Omental fat pad (tissue), 4 donors: ENCODE measurements around the gene CACNA2D3. TPM values are rescaled to one million over a fixed set of nuclear protein-coding genes. Genes with fewer than 3 reads are reported as not detected.

Source experiments
- ATAC-seq: fragments of 150-250 bp; one replicate; pipeline ENCODE4 v1.9.1; 2016; ENCODE audit warnings: mild to moderate bottlenecking, moderate library complexity; ENCODE audit not compliant: low FRiP score
- DNase-seq: peaks from one replicate; pipeline ENCODE4 v3.0.0-alpha.2; 2019; ENCODE audit warnings: low spot score
- CTCF ChIP-seq, 3 donors: fragments of 450-650 bp; IDR thresholded peaks; one replicate each; pipeline ENCODE4 v1.5.1; 2016 to 2017; ENCODE audit warnings: antibody characterized with exemption in 3 of 3, mild to moderate bottlenecking in 3 of 3, moderate library complexity in 2 of 3
- total RNA-seq, 4 donors: library from RNA; depleted of rRNA; stranded (reverse); fragments of >200 nt; gene quantifications; one replicate each; pipeline ENCODE4 v1.1.0, GENCODE V29; 2016

Gene CACNA2D3
- total RNA-seq, 4 donors from 2014 or later: 2.6 to 6.1 (median 4.5) TPM

GRCh38 chr3:54427501-54427900 is 305.1 kb downstream of the CACNA2D3 start:
- DNase-seq (no peak), ATAC-seq (no peak)
- TF ChIP-seq CTCF (IDR thresholded peaks at IDR 0.05): no peak

GRCh38 chr3:54427941-54428871 is 305.9 kb downstream of the CACNA2D3 start:
- peak in 1 of 3 donors; percentile 13 for TF ChIP-seq CTCF (IDR thresholded peaks at IDR 0.05)
- DNase-seq: no peak
- no peak for ATAC-seq

DNA sequence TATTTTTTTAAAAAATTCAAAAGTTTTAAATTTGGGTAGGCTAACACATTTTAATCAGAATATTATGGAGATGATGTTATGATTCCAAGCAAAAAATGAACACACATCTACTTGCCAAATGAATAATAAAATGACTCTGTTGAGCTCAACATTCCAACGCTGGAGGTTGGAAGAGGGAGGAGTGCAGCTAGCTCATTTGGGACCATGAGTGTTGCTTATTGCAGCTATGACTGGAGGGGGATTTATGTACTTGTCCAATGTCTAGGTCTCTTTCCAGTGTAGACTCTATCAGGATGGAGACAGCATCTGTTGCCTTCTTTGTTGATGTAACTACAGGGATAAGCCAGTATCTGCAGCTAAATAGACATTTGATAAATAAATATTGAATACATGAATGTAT is 310.6 kb downstream of the CACNA2D3 start:
- ATAC-seq: no peak
- no peak for DNase-seq
- TF ChIP-seq CTCF (IDR thresholded peaks at IDR 0.05): no peak

DNA sequence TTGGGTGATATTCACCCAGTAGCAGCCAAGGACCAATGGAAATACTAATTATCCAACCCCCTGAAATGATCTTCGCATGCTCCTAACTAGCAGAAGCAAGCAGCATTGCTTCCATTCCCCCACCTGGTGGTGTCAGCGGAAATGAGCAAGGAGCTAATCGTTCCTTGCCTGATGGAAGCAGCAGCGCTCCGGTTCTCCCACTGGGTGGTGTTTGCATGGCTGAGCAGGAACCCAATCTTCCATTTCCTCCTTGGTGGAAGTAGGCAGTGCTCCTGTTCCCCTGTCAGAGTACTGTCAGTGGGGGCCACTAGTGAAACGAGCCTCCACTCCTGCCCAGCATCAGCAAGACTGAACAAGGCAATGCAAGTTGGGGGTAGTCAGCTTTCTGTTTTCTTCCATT is 311.5 kb downstream of the CACNA2D3 start:
- ATAC-seq (no peak), DNase-seq (no peak)
- no peak for TF ChIP-seq CTCF (IDR thresholded peaks at IDR 0.05)

DNA sequence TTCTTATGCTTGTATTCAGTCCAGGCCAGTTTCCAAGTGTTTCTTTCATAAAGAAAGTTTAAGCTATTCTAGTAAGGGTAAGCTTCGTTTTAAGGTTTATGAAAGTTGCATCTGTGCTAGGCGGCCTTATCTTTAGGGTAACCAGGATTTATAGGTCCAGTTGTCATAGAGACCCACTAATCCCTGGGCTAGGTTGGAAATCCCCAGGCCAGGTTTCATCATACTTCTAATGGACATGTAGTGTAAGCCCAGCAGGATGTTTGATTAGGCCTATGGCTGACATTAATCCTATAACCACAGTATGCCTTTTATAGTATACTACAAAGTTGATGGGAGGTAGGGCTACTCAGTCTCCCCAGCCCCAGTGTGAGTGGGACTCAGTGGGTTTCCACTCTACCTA is 312.4 kb downstream of the CACNA2D3 start:
- TF ChIP-seq CTCF (IDR thresholded peaks at IDR 0.05): no peak
- DNase-seq (no peak), ATAC-seq (no peak)

DNA sequence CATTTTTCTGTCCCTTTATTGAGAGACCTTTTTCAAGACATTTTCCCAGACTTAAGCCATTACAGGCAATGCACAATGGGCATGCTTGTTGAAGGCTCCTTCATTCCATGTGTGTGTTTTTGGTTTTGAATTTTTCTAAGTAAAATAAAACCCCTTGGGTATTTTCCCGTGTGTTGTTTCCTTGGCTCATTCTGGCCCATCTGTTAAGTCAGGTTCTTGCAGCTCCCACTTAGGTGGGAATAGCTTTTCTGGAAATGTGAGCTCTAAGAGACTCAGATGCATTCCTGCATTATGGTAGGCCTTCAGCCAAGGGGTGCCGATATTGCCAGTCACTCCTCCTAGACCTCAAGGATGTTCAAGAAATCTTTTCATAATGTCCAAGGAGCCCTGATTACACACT is 314.9 kb downstream of the CACNA2D3 start:
- DNase-seq: no peak
- TF ChIP-seq CTCF (IDR thresholded peaks at IDR 0.05): no peak
- ATAC-seq: no peak
